Activated CD4-positive, alpha-beta T cell treated with anti-CD3 and anti-CD28 coated beads, Interleukin-2, Interleukin-6, amounts not matched to agents 100 ng/mL and 50 ng/mL, durations not matched to agents 16 hours and 8 hours (primary cell): ENCODE results near the gene FANCI.

ENCODE experiments used
- DNase-seq: peaks from one replicate; pipeline ENCODE4 v3.0.0-alpha.2; 2020

Gene FANCI

DNA sequence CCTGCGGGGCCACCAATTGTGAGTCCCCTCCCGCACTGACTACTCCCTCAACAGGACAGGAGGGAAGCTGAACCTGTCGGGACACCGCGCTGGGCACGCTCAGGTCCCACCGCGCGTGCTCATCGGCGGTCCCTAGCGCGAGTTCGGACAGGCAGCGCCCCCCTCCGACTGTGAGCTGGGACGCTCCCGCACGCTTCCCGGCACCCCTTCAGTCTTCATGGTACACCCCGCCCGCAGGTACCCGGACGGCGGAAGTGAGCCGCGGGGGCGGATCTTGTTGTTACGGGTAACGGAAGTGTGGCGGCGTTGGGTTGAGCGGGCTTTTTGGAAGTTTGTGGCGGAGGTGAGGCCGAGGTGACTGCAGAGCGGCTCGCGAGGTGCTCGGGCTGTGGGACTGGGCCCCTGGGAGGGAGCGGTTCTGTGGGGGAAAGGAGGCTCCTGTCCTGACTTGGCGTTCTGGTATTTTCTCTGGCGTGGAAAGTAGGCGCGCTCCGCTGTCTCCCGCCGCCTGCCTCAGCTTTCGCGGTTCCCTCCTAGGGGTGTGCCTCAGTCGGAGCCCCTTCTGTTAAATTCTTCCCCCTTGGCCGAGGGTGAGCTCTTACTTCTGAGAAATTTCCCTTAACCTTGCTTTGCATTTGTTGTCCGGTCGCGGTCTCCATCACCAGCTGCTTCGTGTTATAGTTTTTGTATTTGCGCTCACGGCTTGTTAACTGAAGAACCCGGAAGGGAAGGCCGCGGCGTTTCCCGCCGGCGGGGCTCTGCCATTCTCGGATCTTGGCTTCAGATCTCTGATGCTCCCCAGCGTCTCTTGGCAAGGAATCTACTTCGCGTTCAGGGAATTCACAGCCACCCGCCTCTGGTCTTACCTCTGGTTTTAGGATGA, at the start of gene FANCI:
TSS of gene FANCI (plus strand) at position 289 of the 883 bp plus-strand sequence. CDS start 3,669 bp downstream, outside the sequence.
- DNase-seq = peak; percentile 98

DNA sequence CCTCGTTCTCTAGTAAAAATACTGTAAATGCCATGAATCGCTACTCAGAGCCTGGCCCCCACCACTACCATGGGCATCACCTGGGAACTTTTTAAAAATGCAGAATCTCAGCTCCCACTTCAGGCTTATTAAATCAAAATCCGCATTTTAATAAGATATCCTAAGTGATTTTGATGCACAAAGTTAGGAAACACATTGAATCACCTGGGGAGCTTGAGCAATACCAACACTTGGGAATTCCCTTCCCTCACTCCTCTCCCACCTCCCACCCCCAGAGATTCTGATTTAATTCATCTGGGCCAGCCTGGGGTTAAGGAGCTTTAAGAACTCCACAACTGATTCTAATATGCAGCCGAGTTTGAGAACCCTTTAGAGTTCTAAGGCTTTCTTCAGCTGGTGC, 49.2 kb upstream of the FANCI start:
- DNase-seq = no peak

DNA sequence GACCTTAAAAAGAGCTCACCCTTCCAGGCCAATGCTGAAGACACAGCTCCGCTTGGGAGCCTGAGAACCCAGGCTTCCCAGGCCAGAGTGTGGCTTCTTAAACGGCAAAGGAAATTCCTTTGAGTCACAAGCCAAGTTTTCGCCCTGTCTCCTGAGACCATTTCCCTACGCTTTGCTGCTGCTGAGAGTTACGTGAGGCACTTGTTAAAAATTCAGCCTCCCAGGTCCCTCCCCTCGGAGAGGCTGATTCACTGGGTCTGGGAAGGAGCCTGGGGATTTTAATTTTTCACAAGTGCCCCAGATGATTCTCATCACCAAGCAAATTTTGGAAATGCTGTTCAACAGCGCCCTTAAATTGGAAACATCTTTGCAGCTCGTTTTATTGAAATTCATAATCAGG, 47.9 kb upstream of the FANCI start:
- DNase-seq = no peak

DNA sequence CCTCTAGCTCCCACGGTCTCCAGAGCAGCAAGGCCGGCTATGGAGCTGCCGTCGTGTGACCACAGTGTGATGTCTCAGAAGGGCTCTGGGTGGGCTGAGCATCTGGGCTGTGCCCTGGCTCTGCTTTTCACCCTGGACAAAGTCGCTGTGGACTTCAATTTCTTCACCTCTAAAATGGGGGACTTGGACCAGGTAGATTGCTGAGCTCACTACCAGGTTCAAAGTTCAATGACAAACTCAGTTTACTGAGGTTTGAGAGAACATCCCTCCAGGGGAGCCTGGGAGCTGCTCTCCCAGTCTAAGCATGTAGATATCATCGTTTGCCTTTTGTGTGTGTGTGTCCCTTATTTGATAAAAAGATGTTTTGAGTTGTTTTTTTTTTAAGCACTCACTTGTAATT, 47.5 kb upstream of the FANCI start:
- DNase-seq = no peak

DNA sequence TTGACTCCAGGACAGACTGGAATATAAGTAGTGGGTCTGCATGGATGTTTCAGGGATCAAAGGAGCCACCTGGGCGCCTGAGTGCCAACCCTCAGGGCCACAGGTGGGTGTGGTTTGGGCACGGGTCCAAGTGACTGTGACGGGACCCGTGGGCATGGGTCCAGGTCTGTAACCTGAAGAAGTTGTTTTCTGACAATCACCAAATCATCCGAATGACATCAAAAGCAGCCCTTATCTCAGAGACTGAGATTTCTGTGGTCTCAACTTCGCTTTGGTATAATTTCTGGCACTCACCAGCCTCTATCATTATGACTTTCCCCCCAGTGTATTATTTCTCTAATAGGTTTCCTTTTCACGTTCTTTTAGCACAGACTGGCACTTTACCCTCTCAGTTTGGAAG, 46.8 kb upstream of the FANCI start:
- peak; percentile 59 for DNase-seq

DNA sequence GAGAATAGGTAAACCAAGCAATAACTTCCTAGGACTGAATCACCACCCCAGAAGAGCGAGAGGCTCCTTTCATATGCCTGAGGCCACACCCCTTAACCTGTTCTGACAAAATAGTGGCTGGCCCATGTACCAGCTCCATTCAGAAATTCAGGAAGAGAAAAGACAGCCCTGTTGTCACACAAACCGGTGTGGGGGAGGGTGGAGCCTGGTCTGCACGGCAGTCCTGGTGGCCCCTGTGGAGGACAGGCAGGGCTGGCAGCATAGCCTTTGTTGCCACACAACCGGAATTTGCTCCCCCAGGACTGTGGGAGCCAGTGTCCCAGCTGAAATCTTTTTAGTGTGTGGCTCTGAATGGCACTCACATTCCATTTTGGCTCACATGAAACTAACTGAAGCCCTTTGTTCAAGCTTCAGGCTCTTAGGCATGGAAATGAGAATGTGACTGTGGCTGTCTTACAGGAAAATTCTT, 46.2 kb upstream of the FANCI start:
- DNase-seq = peak; percentile 58

DNA sequence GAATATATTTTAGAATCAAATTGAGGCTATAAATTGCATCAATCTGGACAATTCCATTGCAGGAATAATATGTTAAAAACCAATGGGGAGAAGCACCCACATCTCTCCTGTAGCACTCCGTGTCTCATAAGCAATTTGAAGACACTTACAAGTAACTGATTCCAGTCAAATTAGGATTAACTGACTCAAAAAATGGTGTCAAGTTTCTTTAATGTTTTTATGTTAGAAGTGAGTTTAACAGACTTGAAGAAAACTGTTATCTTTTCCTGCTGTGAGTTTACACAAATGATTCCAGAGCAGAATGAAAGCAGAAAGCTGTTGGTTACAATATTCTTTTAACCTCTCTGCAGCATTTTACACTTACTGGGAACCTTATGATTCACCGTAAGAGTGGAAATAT, 45.6 kb upstream of the FANCI start:
- peak; percentile 11 for DNase-seq

DNA sequence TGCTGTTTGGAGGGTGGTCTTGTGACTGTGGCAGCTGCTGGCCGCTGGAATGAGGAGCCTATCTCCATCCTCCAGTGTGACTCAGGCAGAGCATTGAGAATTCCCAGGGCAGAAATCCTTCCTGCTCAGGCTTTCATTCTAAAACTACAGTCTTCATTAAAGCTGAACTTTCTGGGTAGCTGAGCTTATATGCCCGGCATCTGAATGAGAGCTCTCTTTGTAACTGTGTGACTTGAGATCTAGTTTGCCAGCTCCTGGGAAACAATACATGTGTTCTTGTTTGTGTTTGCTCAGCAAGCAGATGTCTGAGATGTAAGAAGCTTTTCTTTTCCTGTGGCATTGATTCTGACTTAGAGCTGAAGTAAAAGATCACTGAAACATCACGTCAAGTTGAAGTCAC, 44.8 kb upstream of the FANCI start:
- no peak for DNase-seq

DNA sequence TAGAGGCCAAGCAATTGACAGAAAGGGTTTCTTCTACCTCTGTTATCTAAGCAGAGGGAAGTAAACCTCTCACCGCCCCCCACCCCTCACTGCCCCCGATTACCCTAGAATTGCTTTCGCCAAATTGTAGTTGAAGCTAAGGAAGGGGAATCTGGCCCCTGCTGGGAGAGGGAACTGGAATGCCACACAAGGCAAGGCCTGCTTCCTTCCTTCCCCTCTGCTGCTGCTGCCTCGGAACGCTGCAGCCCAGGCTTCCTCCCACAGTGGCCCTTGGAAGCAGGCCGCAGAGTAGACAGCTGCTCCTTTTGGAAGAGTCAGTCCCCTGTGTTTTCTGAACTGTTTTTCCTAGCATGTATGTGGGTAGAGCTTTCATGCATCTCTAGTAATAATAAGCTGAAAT, 44.0 kb upstream of the FANCI start:
- DNase-seq = no peak

DNA sequence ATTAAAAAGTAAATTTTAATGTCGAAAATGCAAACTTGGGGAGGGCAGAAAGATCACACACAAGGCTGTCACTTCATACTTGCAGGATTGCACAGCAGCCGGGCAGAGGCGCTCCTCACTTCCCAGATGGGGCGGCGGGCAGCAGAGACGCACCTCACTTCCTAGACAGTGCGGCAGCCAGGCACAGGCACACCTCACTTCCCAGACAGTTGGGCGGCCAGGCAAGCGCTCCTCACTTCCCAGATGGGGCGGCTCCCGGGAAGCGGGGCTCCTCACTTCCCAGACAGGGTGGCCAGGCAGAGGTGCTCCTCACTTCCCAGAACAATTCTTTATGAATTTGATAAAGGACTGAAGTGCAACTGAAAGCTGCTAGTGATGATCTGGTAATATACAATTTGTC, 43.6 kb upstream of the FANCI start:
- no peak for DNase-seq

DNA sequence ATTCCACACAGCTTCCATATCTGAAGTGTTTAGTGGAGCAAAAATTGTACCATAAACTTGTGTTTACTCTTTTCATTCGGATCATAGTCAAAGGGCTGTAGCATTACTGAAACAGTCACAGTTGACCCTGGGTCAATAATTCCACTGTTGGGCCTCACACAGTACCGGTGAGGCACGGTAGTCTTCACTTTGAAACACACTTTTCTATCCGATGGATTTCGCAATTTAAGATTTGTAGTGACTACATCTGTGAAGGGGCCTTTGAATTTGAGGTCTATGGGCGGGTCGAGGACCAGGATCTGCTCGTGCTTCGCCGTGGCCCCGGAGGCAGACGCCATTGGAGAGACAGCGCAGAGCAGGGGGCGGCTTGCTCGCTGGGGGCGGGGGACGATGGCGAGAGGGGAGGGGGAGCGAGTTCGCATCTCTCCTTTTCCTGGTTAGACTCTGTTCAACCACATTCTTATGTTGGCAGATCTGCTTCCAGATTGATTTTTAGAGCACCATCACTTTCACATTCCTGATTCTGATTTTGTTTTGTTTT, 42.2 kb upstream of the FANCI start:
- no peak for DNase-seq

DNA sequence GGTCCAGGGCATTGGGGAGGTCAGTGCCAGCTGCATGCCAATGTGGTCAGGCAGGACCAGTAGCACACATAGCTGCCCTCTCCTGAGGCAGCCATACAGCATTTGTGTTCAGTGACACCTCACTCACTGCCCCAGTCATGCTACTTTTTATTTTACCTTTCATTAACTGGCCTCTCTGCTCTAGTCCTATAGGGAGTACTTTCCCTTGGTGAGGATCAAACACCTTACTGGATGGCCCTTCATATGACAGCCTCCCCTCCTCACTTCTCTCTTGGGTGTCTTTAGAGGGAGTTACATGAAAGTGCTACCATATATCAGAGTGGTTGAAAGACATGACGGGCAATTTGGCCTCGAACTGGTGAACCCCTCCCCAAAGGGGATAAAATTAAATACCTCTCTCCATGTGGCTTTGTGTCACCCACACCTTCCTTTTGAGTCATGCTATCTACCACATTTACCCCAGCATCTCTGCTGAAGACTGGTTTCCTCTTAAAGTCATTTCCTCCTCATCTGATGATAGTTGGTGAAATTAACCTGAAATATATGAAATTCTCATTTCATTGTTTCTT, 40.0 kb upstream of the FANCI start:
- peak; percentile 82 for DNase-seq

DNA sequence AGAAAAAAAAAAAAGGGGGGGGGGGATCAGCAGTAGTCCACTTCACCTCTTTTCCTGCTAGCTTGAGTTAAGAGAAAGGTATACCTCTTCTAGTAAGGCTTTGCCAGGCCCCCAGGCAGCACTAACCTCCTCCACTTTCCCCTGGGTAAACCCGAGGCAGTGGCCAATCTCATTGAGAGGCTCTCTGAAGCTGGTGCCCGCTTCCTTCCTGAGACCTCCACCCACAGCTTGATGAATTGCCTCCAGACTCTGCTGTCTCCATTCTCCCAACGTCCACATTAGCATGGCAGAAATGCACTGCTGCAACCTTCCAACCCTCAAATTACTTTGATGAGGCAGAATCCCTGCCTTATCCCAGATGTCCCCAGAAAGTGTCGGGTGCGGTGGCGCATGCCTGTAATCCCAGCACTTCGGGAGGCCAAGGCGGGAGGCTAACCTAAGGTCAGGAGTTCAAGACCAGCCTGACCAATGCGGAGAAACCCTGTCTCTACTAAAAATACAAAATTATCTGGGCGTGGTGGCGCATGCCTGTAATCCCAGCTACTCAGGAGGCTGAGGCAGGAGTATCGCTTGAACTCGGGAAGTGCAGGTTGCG, 37.7 kb upstream of the FANCI start:
- no peak for DNase-seq

DNA sequence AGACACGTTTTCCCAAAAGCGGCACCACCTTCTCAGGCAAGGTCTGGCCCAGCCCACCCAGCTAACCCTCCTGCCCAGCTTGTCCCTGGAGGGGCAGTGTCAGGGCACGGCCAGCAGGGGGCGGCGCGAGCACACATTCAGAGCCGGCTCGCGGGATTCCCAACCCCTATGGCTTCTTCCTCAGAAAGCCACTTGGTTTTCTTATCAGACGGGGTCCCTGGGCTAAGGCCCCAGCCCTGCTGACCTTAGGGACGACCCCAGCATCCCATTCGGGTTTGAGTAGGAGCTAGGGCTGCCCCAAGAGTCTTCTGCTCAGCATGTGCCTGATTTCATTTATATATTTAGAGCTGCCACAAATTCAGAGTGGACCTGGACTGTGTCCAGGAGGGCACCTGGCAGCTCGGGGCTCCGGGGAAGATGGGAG, 36.9 kb upstream of the FANCI start:
- peak; percentile 86 for DNase-seq

DNA sequence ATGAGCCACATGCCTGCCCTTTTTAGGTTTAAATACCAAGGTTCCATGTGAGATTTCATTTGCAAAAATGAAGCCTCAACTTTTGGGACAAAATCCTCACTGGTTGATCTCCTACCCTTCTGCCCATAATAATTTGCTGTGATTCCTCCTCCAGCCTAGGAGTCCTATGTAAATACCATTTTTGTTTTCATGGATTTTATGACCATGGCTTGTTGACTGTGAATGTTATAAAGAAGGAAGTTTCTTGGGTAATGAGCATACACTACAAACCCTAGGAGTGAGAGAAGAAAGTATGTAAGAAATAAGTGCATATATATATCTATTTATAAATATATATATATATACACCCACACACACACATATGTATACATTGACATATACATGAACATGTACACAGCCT, 35.5 kb upstream of the FANCI start:
- DNase-seq = no peak

DNA sequence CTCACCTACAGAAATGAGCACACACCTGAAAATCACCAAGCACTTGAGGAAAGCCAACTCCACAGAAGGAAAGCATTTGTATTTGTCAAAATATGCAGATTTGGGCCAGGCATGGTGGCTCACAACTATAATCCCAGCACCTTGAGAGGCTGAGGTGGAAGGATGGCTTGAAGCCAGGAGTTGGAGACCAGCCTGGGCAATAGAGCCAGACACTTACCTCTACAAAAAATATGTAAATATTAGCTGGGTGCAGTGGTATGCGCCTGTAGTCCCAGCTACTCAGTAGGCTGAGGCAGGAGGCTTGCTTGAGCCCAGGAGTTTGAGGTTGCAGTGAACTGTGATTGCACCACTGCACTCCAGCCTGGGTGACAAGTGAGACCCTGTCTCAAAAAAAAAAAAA, 34.7 kb upstream of the FANCI start:
- no peak for DNase-seq

DNA sequence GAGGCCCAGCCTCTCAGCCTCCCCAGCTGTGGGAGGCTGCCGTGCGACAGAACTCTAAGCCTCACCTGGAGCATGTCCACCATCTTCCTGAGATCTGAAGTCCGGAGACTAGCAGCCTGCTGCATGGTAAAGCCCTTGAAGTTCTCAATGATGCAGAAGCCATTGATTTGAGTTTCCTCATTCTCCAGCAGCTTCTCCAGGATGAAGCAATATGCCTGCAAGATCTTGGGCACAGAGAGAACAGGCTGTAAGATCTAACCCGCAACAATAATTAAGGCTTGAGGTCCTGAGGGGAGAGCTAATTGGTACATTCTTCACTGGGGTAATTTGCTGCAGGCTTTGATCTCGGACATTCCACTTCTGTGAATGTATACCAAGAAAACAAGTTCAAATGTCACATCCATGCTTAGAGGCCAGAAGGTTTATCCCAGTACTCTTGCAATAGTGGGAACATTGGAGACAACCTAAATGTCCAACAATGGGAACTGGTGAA, 32.1 kb upstream of the FANCI start:
- DNase-seq = no peak

DNA sequence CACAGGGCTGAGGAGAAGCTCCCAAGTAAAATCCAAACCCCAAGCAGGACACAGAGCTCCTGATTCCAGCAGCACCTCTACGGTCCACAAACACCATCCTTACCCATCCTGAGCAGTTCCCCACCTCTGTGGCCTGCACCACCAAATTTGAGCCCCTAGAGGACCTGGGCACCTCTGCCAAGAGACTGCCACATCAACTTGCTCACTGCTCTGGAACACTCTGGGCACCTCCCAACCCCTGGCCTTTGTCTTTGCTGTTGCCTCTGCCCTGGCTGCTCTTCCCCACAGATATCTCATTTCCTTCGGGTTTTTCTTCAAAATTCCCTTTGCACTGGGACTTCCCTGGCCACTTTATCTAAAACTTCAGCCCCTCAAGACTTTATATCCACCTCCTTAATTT, 28.2 kb upstream of the FANCI start:
- DNase-seq = no peak

DNA sequence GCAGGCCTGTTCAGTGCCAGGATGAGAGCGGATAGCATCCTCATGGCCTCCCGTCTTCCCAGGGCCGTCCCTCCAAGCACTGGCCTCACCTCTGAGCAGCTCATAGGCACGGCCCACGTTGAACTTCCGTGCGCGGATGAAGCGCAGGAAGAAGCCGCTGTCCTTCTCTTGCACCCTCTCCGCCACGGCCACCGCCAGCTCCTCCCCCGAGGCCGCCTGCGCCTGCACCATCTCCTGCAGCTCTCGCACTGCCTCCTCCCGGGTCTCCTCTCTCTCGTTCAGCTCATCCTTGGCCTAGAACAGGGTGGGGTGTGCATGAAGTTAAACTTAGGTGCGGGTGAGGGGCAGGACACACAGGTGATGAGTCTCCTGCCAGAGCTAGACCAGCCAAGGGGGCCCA, 26.7 kb upstream of the FANCI start:
- DNase-seq = no peak

DNA sequence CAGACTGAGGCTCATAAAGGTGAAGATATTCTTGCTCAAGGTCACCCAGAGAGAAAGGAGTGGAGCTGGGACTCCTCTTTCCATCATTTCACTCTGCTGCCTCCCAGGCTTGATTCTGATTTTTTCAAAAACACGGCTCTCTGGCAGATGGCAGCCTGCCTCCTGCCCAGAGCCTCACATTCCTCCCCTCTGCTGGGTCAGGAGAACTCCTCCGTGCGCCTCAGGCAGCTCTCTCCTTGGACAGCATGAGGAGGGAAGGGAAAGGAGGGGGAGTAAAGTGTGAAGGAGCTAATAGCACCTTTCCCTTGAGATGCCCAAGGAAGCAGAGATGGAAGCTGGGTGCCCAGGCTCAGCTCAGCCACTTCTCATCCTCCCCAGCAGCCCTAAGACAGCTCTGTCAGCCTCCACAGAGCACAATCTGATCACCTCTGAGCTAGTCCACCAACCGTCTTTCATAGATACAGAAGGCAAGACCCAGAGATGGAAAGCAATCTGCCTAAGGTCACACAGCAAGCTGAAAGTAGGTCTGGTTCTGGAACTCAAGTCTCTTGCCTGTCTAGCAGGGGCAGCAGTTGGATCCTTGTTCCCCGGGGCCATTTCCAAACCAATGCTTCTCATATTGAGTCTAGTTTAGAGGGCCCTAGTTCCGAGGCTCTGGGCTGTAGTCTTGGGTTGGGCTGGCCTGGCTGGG, 25.9 kb upstream of the FANCI start:
- DNase-seq = no peak

DNA sequence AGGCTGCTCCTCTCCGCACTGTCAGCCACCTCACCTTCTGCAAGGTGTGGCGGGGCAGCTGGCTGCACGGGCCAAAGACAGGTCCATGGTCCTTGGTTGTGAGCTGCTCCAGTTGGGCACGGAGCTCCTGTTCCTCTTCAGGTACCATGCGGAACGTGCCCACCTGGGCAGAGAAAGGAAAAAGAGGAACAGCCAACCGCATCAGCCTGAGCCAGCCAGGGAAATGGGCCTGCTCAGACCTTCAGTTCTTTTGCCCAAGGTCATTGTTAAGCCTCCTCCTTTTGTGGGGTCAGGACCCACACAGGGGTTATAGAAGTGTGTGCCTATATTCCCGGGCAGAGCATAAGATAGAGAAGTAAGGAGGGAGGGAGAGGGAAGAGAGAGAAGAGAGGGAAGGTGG, 25.2 kb upstream of the FANCI start:
- DNase-seq = no peak

DNA sequence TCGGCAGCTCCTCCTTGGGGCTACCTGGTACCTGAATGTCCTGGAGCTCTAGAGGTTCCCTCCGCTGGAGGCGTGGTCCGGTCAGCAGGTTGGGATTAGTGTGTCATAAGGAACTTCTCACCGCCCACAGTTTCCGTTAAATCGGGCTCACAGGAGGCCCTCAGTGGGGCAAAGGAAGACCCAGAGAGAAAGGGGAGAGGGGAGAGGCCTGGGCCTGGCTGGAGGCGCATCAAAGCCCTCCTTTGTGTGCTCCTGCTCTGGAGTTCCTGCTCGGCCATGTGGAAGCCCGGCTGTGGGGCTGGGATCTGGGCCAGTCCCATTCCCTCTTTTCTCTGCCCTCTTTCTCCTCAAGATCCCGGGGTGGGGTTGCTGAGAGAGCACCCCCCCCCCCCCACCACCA, 22.2 kb upstream of the FANCI start, which contains the start of gene RLBP1:
TSS of gene RLBP1 (minus strand) at position 37 of the 400 bp plus-strand sequence. CDS start 2,604 bp downstream, outside the sequence.
- peak; percentile 24 for DNase-seq

DNA sequence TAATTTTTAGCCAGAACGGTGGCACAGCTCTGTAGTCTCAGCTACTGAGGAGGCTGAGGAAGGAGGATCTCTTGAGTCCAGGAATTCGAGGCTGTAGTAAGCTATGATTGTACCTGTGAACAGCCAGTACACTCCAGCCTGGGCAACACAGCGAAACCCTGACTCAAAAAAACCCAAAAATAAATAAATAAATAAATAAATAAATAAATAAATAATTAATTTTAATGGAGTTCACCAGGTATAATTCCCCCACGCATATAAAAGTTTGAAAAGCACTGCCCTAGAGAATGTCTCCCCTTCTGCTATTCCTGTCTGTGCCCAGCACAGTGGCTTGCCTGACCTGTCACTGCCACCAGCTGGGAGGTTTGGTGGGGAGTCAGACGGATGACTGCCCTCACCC, 18.2 kb upstream of the FANCI start:
- DNase-seq = no peak
